ENCODE measurements around the gene PLA2G2C.

- no peak for TF ChIP-seq CTCF (IDR thresholded peaks at IDR 0.05)
- no peak for TF ChIP-seq POLR2A (IDR thresholded peaks at IDR 0.05)
These were observed 13.1 kb upstream of the PLA2G2C start for GRCh38 chr1:20199403-20199802.
